ENCODE results near the gene DAZAP2. TPM values are rescaled to one million over a fixed set of nuclear protein-coding genes. Genes with fewer than 3 reads are reported as not detected.
"Not testable (repeated sequence)": the region's sequence is repeated elsewhere in the genome, so short reads cannot be mapped to it uniquely, and the experiment has no call there.

The DAZAP2 gene
- total and polyA plus RNA-seq, 5 donors: 135 to 176 (median 166) TPM

DNA sequence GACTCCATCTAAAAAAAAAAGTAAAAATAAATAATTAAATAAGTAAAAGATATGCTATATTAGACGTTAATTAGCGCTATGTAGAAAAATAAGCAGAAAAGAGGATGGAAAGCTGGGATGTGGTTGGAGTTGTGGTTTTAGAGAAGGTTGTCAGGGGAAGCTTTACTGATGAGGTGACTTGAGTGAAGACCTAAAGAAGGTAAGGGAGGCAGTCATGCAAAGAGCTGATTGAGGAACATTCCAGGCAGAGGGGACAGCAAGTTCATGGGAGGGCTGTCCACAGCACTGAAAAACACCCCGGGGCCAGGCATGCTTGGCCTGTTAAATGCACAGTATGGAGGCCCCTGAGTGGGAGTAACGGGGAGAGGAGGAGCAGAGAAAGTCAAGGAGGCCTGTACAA lies 15.9 kb downstream of the DAZAP2 start:
- ATAC-seq (no peak), DNase-seq (no peak)
- Histone ChIP-seq H3K27me3 (ENCODE audit: control insufficient read depth, insufficient read depth) (no peaks in the 10 kb centered on the region), H3K9me3 (ENCODE audit: control insufficient read depth, low read length) (no peaks in the 10 kb centered on the region), H3K4me3 (ENCODE audit: low read length) (no peak overlapping the region), H3K4me1 (ENCODE audit: control insufficient read depth, insufficient read depth, low read length) (no peaks in the 10 kb centered on the region), H3K27ac (ENCODE audit: low read length) (no peak overlapping the region)
- WGBS: 86% methylated on average over 4 of the region's 4 CpGs
- intact Hi-C loops (cut with DNase I): no loop called here

DNA sequence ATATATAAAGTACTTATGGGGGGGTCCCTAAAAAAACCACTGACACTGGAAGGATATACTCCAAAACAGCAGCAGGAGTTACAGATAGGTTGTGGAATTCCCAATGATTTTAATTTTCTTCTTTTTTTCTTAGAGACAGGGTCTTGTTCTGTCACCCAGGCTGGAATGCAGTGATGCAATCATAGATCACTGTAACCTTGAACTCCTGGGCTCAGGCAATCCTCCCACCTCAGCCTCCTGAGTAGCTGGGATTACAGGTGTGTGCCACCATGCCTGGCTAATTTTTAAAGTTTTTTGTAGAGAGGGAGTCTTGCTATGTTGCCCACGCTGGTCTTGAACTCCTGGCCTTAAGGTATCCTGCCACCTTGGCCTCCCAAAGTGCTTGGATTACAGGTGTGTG lies 21.0 kb downstream of the DAZAP2 start:
- H3K27me3 ChIP-seq (ENCODE audit: control insufficient read depth, insufficient read depth); DNase-seq; ATAC-seq; H3K4me1 ChIP-seq (ENCODE audit: control insufficient read depth, insufficient read depth, low read length); H3K4me3 ChIP-seq (ENCODE audit: low read length); H3K27ac ChIP-seq (ENCODE audit: low read length); H3K9me3 ChIP-seq (ENCODE audit: control insufficient read depth, low read length); intact Hi-C loops (cut with DNase I): not testable (repeated sequence)
- WGBS: 98% methylated on average over 1 of the region's 1 CpG

DNA sequence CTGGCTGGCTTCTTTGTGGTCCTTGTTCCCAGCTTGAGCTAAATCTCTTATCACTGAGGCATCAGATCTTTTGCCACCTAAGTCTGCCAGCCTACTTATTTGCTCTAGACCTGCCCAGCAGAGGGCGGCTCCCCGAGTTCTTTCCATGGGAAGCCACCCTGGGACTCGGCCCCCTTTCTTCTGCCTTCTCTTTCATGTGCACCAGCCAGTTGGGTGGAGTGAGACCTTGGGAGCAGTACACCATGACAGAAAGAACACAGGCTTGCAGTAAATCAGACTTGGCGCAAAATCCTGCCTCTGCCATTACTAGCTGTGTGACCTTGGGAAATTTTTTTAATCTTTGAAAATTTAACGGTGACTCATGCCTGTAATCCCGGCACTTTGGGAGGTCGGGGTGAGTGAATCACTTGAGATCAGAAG lies 24.1 kb downstream of the DAZAP2 start:
- 54% methylated on average over 7 of the region's 7 CpGs for WGBS
- DNase-seq: peak in 1 of 3 donors; percentile 63
- Histone ChIP-seq H3K4me3 (ENCODE audit: low read length) (no peak overlapping the region), H3K9me3 (ENCODE audit: control insufficient read depth, low read length) (no peaks in the 10 kb centered on the region), H3K4me1 (ENCODE audit: control insufficient read depth, insufficient read depth, low read length) (no peaks in the 10 kb centered on the region), H3K27ac (ENCODE audit: low read length) (no peak overlapping the region), H3K27me3 (ENCODE audit: control insufficient read depth, insufficient read depth) (no peaks in the 10 kb centered on the region)
- intact Hi-C loops (cut with DNase I): no loop called here
- ATAC-seq: no peak

DNA sequence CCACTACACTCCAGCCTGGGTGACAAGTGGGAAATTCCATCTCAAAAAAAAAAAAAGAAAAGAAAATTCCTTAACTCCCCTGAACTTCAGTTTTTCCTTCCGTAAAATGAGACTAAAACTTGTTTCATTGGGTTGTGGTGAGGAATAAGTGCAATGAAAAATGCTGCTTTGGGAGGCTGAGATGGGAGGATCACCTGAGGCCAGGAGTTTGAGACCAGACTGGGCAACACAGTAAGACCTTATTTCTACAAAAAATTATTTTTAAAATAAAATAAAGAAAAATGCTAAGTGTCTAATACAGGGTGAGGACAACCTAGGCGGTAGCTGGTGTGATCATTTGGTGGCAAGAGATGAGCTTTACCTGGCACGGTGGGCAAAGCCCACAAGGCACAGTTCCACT lies 24.7 kb downstream of the DAZAP2 start:
- ATAC-seq (no peak), DNase-seq (no peak)
- Histone ChIP-seq H3K27ac (ENCODE audit: low read length) (no peak overlapping the region), H3K4me3 (ENCODE audit: low read length) (no peak overlapping the region), H3K27me3 (ENCODE audit: control insufficient read depth, insufficient read depth) (no peaks in the 10 kb centered on the region), H3K4me1 (ENCODE audit: control insufficient read depth, insufficient read depth, low read length) (no peaks in the 10 kb centered on the region), H3K9me3 (ENCODE audit: control insufficient read depth, low read length) (no peaks in the 10 kb centered on the region)
- WGBS: 98% methylated on average over 3 of the region's 3 CpGs
- intact Hi-C loops (cut with DNase I): no loop called here

DNA sequence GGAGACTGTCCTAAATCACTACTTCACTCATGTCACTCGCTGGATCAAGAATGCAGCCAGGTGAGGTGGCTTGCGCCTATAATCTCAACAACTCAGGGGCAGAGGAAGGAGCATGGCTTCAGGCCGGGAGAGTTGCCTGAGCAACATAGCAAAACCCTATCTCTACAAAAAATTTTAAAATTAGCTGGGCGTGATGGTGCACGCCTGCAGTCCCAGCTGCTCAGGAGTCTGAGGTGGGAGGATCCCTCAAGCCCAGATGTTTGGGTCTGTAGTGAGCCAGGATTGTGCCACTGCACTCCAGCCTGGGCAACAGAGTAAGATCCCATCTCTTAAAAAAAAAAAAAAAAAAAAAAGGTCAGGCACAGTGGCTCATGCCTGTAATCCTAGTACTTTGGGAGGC lies 25.7 kb downstream of the DAZAP2 start:
- DNase-seq: no peak
- 92% methylated on average over 5 of the region's 5 CpGs for WGBS
- no peak for ATAC-seq
- H3K27ac ChIP-seq (ENCODE audit: low read length): no peak overlapping the region
- no peak overlapping the region for H3K4me3 ChIP-seq (ENCODE audit: low read length)
- H3K4me1 ChIP-seq (ENCODE audit: control insufficient read depth, insufficient read depth, low read length): no peaks in the 10 kb centered on the region
- no peaks in the 10 kb centered on the region for H3K27me3 ChIP-seq (ENCODE audit: control insufficient read depth, insufficient read depth)
- no peaks in the 10 kb centered on the region for H3K9me3 ChIP-seq (ENCODE audit: control insufficient read depth, low read length)
- intact Hi-C loops (cut with DNase I): no loop called here

DNA sequence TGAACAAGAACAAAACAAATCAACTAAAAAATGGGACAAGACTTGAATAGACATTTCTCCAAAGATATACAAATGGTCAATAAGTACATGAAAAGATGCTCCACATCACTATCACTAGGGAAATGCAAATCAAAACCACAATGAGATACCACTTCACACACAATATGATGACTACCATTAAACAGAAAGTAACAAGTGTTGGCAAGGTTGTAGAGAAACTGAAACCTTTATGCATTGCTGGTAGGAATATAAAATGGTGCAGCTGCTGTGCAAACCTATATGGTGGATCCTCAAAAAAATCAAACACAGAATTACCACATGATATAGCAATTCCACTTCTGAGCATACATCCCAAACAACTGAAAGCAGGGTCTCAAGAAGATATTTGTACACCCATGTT lies 26.4 kb downstream of the DAZAP2 start:
- intact Hi-C loops (cut with DNase I): no loop called here
- H3K4me3 ChIP-seq (ENCODE audit: low read length): no peak overlapping the region
- no peaks in the 10 kb centered on the region for H3K4me1 ChIP-seq (ENCODE audit: control insufficient read depth, insufficient read depth, low read length)
- no peak overlapping the region for H3K27ac ChIP-seq (ENCODE audit: low read length)
- H3K27me3 ChIP-seq (ENCODE audit: control insufficient read depth, insufficient read depth): no peaks in the 10 kb centered on the region
- no peak for DNase-seq
- H3K9me3 ChIP-seq (ENCODE audit: control insufficient read depth, low read length): no peaks in the 10 kb centered on the region
- ATAC-seq: no peak

DNA sequence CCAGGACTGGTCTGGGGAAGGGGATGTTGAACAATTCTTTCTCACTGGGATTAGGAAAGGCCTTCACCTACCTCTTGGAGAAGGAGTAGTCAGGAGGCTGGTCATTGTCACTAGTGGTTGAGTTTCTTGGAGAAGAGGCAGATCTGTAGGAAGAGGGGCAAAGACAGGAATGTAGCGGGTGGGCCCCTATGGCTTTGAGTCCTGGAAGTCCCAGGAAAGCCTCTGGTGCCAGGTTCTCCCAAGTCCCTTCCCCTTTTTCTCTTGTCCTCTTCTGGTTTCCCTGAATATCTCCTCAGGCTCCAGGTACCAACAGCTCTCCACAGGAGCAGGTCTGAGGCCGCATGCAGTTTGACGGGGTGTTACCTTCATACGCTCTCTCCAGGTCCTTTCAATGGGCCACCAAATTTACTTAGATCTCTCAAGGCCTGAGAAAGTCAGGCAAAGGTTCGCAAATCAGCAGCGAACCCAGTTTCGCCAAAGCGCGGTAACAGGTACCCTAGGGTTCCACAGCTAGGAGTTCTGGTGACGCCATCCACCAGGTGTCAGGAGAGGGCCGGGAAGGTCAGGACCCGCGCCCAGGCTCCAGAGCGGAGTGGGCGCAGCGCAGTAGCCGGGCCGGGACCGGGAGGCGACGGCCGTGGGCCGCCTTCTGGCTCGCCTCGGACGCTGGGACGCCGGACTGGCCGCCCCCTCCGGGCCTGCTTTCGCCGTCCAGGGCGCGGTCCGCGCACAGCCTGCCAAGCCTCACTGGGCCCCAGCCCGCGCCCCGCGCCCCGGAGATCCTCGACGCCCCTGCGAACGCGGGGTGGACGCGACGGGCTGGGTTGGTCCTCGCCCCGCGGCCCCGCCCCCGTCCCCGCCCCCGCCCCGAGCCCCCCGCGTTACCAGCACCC lies 30.8 kb downstream of the DAZAP2 start:
- 10% methylated on average over 59 of the region's 59 CpGs for WGBS
- intact Hi-C loops (cut with DNase I): no loop called here
- ATAC-seq: peak; percentile 58 to 62

DNA sequence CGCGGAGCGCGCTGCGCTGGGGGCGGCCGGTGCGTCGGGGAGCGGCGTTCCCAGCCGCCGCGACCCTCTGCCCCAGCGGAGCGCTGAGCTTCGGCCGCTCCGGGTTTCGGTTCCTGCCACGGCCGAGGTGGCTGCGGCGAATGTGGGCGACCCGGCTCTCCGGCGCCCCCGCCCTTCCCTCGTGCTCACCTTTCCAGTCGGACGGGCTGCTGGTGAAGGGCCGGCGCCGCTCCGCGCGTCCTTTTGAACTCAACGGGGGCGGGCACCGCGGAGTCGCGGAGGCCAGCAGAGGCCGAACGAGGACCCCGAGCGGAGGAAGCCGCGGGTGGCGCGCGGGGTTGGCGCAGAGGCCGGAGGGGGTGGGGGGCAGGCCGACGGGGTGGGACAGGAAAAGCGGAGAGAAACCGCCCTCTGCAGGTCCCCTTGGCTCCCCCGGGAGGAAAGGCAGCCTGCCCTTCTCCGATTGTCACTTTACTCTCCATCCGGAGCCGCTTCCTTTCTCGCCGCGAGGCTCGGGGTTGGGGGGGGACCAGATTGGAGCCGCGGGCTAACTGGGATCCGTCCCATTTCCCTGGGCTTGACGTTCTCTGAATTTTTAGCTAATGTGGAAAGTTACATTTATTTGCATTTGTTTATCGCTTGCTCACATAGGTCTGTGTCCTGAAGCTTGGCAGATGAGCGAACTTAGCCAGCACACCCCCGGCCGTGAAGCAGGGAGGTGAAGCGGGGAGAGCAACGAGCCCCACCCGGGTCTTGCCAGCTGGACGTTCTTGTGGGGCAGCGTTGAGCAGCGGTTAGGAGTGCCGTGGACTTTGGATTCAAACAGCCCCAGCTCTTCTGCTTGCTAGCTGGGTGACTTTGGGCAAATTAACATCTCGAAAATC lies 31.7 kb downstream of the DAZAP2 start, which contains the start of gene SMAGP:
SMAGP (minus strand) TSS at position 349 of the 884 bp plus-strand sequence. CDS start 1,137 bp downstream, outside the sequence.
- H3K9me3 ChIP-seq (ENCODE audit: control insufficient read depth, low read length): no peaks in the 10 kb centered on the region
- intact Hi-C loops (cut with DNase I): no loop called here
- H3K27me3 ChIP-seq (ENCODE audit: control insufficient read depth, insufficient read depth): no peaks in the 10 kb centered on the region
- peak within 1 kb of the TSS; percentile 39 for H3K27ac ChIP-seq (ENCODE audit: low read length)
- H3K4me1 ChIP-seq (ENCODE audit: control insufficient read depth, insufficient read depth, low read length): no peaks in the 10 kb centered on the region
- under 1% methylated on average over 83 of the region's 83 CpGs for WGBS
- peak within 1 kb of the TSS; percentile 60 for H3K4me3 ChIP-seq (ENCODE audit: low read length)
- peak; percentile 61 to 81 (median 77) for DNase-seq
- peak; percentile 80 to 89 for ATAC-seq

More for the DNA sequence above, 30.8 kb downstream of the DAZAP2 start:
- H3K9me3 ChIP-seq (ENCODE audit: control insufficient read depth, low read length): no peaks in the 10 kb centered on the region
- peak overlapping the region; percentile 60 for H3K4me3 ChIP-seq (ENCODE audit: low read length)
- peak overlapping the region; percentile 0 for H3K27ac ChIP-seq (ENCODE audit: low read length)
- no peaks in the 10 kb centered on the region for H3K27me3 ChIP-seq (ENCODE audit: control insufficient read depth, insufficient read depth)
- DNase-seq: peak; percentile 49 to 77 (median 74)
- no peaks in the 10 kb centered on the region for H3K4me1 ChIP-seq (ENCODE audit: control insufficient read depth, insufficient read depth, low read length)

DNA sequence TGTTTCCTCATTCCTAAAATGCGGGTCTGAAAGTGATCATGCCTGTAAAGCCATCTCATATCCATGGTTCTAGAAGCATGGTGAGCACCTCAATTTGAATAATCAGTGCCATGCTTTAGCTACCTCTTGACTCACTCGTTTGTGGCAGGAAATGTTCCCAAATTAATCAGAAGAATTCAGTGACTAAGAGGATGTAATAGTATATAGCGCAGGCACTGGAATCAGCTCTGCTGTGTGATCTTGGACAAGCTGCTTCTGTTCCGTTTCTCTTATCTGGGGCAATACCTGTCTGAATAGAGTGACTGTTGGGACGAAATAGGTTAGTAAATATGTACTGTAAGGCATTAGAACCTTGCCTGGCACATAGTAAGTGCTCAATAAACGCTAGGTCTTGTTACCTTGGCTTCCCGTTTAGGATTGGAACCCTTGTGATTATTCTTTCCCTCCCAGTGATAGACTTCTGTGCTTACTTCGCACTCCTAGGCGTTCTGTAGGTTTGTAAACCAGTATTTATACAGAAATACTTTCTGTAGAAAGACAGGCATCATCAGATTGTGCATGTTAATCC lies 32.4 kb downstream of the DAZAP2 start:
- Histone ChIP-seq H3K4me1 (ENCODE audit: control insufficient read depth, insufficient read depth, low read length) (no peaks in the 10 kb centered on the region), H3K27me3 (ENCODE audit: control insufficient read depth, insufficient read depth) (no peaks in the 10 kb centered on the region), H3K4me3 (ENCODE audit: low read length) (peak overlapping the region; percentile 60), H3K27ac (ENCODE audit: low read length) (peak overlapping the region; percentile 39), H3K9me3 (ENCODE audit: control insufficient read depth, low read length) (no peaks in the 10 kb centered on the region)
- intact Hi-C loops (cut with DNase I): no loop called here
- WGBS: 49% methylated on average over 9 of the region's 9 CpGs
- ATAC-seq: peak; percentile 25 to 74
- no peak for DNase-seq

DNA sequence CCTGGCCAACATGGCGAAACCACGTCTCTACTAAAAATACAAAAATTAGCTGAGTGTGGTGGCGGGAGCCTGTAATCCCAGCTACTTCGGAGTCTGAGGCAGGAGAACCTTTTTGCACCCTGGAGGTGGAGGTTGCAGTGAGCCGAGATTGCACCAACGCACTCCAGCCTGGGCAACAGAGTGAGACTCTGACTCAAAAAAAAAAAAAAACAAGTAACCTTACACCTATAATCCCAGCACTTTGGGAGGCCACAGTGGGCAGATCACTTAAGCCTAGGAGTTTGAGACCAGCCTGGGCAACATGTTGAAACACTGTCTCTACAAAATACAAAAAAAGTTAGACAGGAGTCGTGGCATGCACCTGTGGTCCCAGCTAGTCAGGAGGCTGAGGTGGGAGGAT lies 34.2 kb downstream of the DAZAP2 start:
- H3K4me3 ChIP-seq (ENCODE audit: low read length); ATAC-seq; H3K9me3 ChIP-seq (ENCODE audit: control insufficient read depth, low read length); H3K27me3 ChIP-seq (ENCODE audit: control insufficient read depth, insufficient read depth); H3K4me1 ChIP-seq (ENCODE audit: control insufficient read depth, insufficient read depth, low read length); H3K27ac ChIP-seq (ENCODE audit: low read length); intact Hi-C loops (cut with DNase I); DNase-seq: not testable (repeated sequence)
- WGBS: 97% methylated on average over 7 of the region's 7 CpGs

DNA sequence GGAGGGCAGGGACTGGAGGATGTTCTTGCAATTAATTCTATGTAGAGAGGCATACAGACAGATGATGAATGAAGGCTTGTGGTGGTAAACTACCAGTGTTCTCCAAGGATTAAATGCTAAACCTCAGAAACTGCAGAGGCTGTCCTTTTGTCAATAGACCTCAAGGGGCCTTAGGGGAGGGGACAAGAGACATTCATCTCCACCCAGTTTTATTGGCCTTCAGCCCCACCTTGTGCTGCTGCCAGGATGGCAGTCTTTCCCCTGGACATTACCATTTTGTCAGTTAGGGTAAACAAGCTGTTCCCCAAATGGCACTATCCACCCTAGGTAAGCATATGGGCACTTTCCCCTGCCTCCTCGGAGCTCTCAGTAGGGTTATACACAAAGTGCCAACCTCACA lies 36.5 kb downstream of the DAZAP2 start:
- intact Hi-C loops (cut with DNase I): no loop called here
- DNase-seq (no peak), ATAC-seq (no peak)
- Histone ChIP-seq H3K27me3 (ENCODE audit: control insufficient read depth, insufficient read depth) (no peaks in the 10 kb centered on the region), H3K9me3 (ENCODE audit: control insufficient read depth, low read length) (no peaks in the 10 kb centered on the region), H3K4me3 (ENCODE audit: low read length) (no peak overlapping the region), H3K27ac (ENCODE audit: low read length) (no peak overlapping the region), H3K4me1 (ENCODE audit: control insufficient read depth, insufficient read depth, low read length) (no peaks in the 10 kb centered on the region)
- WGBS: 81% methylated on average over 1 of the region's 1 CpG

Measured in right cardiac atrium (tissue), 5 donors.